Activated naive CD8-positive, alpha-beta T cell treated with anti-CD3 and anti-CD28 coated beads, Interleukin-2, amount 10 ng/mL, durations not matched to agents 7 days and 5 days (primary cell): ENCODE measurements around the gene RGS7. TPM values are rescaled to one million over a fixed set of nuclear protein-coding genes. Genes with fewer than 3 reads are reported as not detected.

Experiments used
- ATAC-seq: fragments of 150-1000 bp; cut with Tn5 transposase; one replicate; pipeline ENCODE4 v1.10.0; 2021; ENCODE audit warnings: low read depth, moderate library complexity
- POLR2A ChIA-PET: fragments of 350-600 bp; sonication (Branson Sonifier 250); formaldehyde crosslinking; loops from one replicate; lab custom pipeline; 2021; ENCODE audit warnings: antibody characterized with exemption; lab: Charles Lee
- DNase-seq: peaks from one replicate; pipeline ENCODE4 v3.0.0; 2021
- H3K27ac Mint-ChIP-seq: one replicate; pipeline ENCODE4 v1.8.0; 2022; ENCODE audit warnings: mild to moderate bottlenecking, mixed read lengths
- H3K27me3 Mint-ChIP-seq: one replicate; pipeline ENCODE4 v1.8.0; 2022; ENCODE audit warnings: mild to moderate bottlenecking, moderate library complexity, mixed read lengths
- H3K36me3 Mint-ChIP-seq: one replicate; pipeline ENCODE4 v1.8.0; 2021; ENCODE audit warnings: mild to moderate bottlenecking, mixed read lengths
- H3K4me1 Mint-ChIP-seq: one replicate; pipeline ENCODE4 v1.8.0; 2021; ENCODE audit warnings: mixed read lengths
- H3K4me3 Mint-ChIP-seq: one replicate; pipeline ENCODE4 v1.8.0; 2022; ENCODE audit warnings: mild to moderate bottlenecking, moderate library complexity, mixed read lengths
- H3K9me3 Mint-ChIP-seq: one replicate; pipeline ENCODE4 v1.8.0; 2021; ENCODE audit warnings: mixed read lengths
- total RNA-seq, 2 experiments: library from RNA; stranded (reverse); gene quantifications; one replicate each; pipeline ENCODE4 v1.2.3, GENCODE V29; 2021

Gene RGS7
- total RNA-seq, 2 experiments from 2014 or later = not detected

- Mint-ChIP-seq H3K4me1 (no peaks in the 10 kb centered on the region), H3K9me3 (peaks cover 2% of the 10 kb centered on the region), H3K4me3 (no peak overlapping the region), H3K36me3 (no peaks in the 10 kb centered on the region), H3K27ac (no peak overlapping the region), H3K27me3 (no peaks in the 10 kb centered on the region)
- DNase-seq = no peak
- POLR2A ChIA-PET = no interaction called here
- no peak for ATAC-seq
These were observed 227.6 kb downstream of the RGS7 start for GRCh38 chr1:241129207-241129960.

- POLR2A ChIA-PET = no interaction called here
- peaks cover 1% of the 10 kb centered on the region for H3K9me3 Mint-ChIP-seq
These were observed 231.7 kb downstream of the RGS7 start for GRCh38 chr1:241125286-241125685.

GRCh38 chr1:241118049-241118448, 239.0 kb downstream of the RGS7 start:
- H3K4me1 Mint-ChIP-seq = no peaks in the 10 kb centered on the region
- ATAC-seq (no peak), DNase-seq (no peak)
- H3K27ac Mint-ChIP-seq = no peak overlapping the region
- POLR2A ChIA-PET = no interaction called here
- H3K27me3 Mint-ChIP-seq = no peaks in the 10 kb centered on the region
- H3K36me3 Mint-ChIP-seq = no peaks in the 10 kb centered on the region
- no peak overlapping the region for H3K4me3 Mint-ChIP-seq
- peaks cover 1% of the 10 kb centered on the region for H3K9me3 Mint-ChIP-seq

More at GRCh38 chr1:241125286-241125685, 231.7 kb downstream of the RGS7 start:
- Mint-ChIP-seq H3K27ac (no peak overlapping the region), H3K4me3 (no peak overlapping the region), H3K27me3 (no peaks in the 10 kb centered on the region), H3K4me1 (no peaks in the 10 kb centered on the region), H3K36me3 (no peaks in the 10 kb centered on the region)
- ATAC-seq (no peak), DNase-seq (no peak)

- Mint-ChIP-seq H3K4me1 (no peaks in the 10 kb centered on the region), H3K27me3 (no peaks in the 10 kb centered on the region), H3K36me3 (no peaks in the 10 kb centered on the region), H3K27ac (no peak overlapping the region), H3K4me3 (no peak overlapping the region), H3K9me3 (peaks cover 1% of the 10 kb centered on the region)
- DNase-seq = no peak
- ATAC-seq = no peak
- POLR2A ChIA-PET = no interaction called here
These were observed 241.2 kb downstream of the RGS7 start for GRCh38 chr1:241115784-241116183.

GRCh38 chr1:241114699-241115233, 242.2 kb downstream of the RGS7 start:
- no peaks in the 10 kb centered on the region for H3K36me3 Mint-ChIP-seq
- peaks cover 1% of the 10 kb centered on the region for H3K9me3 Mint-ChIP-seq
- DNase-seq (no peak), ATAC-seq (no peak)
- H3K27ac Mint-ChIP-seq = no peak overlapping the region
- POLR2A ChIA-PET = no interaction called here
- H3K27me3 Mint-ChIP-seq = no peaks in the 10 kb centered on the region
- H3K4me3 Mint-ChIP-seq = no peak overlapping the region
- no peaks in the 10 kb centered on the region for H3K4me1 Mint-ChIP-seq

- Mint-ChIP-seq H3K4me3 (no peak overlapping the region), H3K27ac (no peak overlapping the region), H3K36me3 (no peaks in the 10 kb centered on the region), H3K27me3 (no peaks in the 10 kb centered on the region), H3K9me3 (peaks cover 1% of the 10 kb centered on the region), H3K4me1 (no peaks in the 10 kb centered on the region)
- no peak for ATAC-seq
- no peak for DNase-seq
- POLR2A ChIA-PET = no interaction called here
These were observed 243.4 kb downstream of the RGS7 start for GRCh38 chr1:241113557-241113956.

- H3K27me3 Mint-ChIP-seq = no peaks in the 10 kb centered on the region
- H3K4me3 Mint-ChIP-seq = no peak overlapping the region
- ATAC-seq (no peak), DNase-seq (no peak)
- POLR2A ChIA-PET = no interaction called here
- no peaks in the 10 kb centered on the region for H3K4me1 Mint-ChIP-seq
- no peak overlapping the region for H3K27ac Mint-ChIP-seq
- no peaks in the 10 kb centered on the region for H3K9me3 Mint-ChIP-seq
- no peaks in the 10 kb centered on the region for H3K36me3 Mint-ChIP-seq
These were observed 248.0 kb downstream of the RGS7 start for GRCh38 chr1:241109039-241109438.

- H3K36me3 Mint-ChIP-seq = no peaks in the 10 kb centered on the region
- no peaks in the 10 kb centered on the region for H3K9me3 Mint-ChIP-seq
- POLR2A ChIA-PET = no interaction called here
- H3K4me3 Mint-ChIP-seq = no peak overlapping the region
- no peak for ATAC-seq
- no peak for DNase-seq
- no peaks in the 10 kb centered on the region for H3K4me1 Mint-ChIP-seq
- no peak overlapping the region for H3K27ac Mint-ChIP-seq
- no peaks in the 10 kb centered on the region for H3K27me3 Mint-ChIP-seq
These were observed 251.9 kb downstream of the RGS7 start for GRCh38 chr1:241105147-241105546.

GRCh38 chr1:241102664-241103063, 254.3 kb downstream of the RGS7 start:
- Mint-ChIP-seq H3K27ac (no peak overlapping the region), H3K27me3 (no peaks in the 10 kb centered on the region), H3K9me3 (no peaks in the 10 kb centered on the region), H3K4me3 (no peak overlapping the region), H3K4me1 (no peaks in the 10 kb centered on the region), H3K36me3 (no peaks in the 10 kb centered on the region)
- ATAC-seq = no peak
- no peak for DNase-seq
- POLR2A ChIA-PET = no interaction called here

- Mint-ChIP-seq H3K27ac (no peak overlapping the region), H3K36me3 (no peaks in the 10 kb centered on the region), H3K4me1 (no peaks in the 10 kb centered on the region), H3K27me3 (no peaks in the 10 kb centered on the region), H3K4me3 (no peak overlapping the region), H3K9me3 (no peaks in the 10 kb centered on the region)
- ATAC-seq (no peak), DNase-seq (no peak)
- POLR2A ChIA-PET = no interaction called here
These were observed 255.4 kb downstream of the RGS7 start for GRCh38 chr1:241101622-241102021.

GRCh38 chr1:241097479-241097878, 259.5 kb downstream of the RGS7 start:
- no peak overlapping the region for H3K4me3 Mint-ChIP-seq
- no peak for DNase-seq
- H3K36me3 Mint-ChIP-seq = no peaks in the 10 kb centered on the region
- no peak overlapping the region for H3K27ac Mint-ChIP-seq
- ATAC-seq = no peak
- H3K9me3 Mint-ChIP-seq = no peaks in the 10 kb centered on the region
- no peaks in the 10 kb centered on the region for H3K4me1 Mint-ChIP-seq
- H3K27me3 Mint-ChIP-seq = no peaks in the 10 kb centered on the region
- POLR2A ChIA-PET = no interaction called here

GRCh38 chr1:241096982-241097381, 260.0 kb downstream of the RGS7 start:
- no peak for DNase-seq
- no peak for ATAC-seq
- no peak overlapping the region for H3K27ac Mint-ChIP-seq
- H3K4me3 Mint-ChIP-seq = no peak overlapping the region
- no peaks in the 10 kb centered on the region for H3K4me1 Mint-ChIP-seq
- no peaks in the 10 kb centered on the region for H3K9me3 Mint-ChIP-seq
- POLR2A ChIA-PET = no interaction called here
- no peaks in the 10 kb centered on the region for H3K27me3 Mint-ChIP-seq
- no peaks in the 10 kb centered on the region for H3K36me3 Mint-ChIP-seq

- Mint-ChIP-seq H3K36me3 (no peaks in the 10 kb centered on the region), H3K9me3 (no peaks in the 10 kb centered on the region), H3K4me1 (no peaks in the 10 kb centered on the region), H3K27me3 (no peaks in the 10 kb centered on the region), H3K4me3 (no peak overlapping the region), H3K27ac (no peak overlapping the region)
- DNase-seq = no peak
- ATAC-seq = no peak
- POLR2A ChIA-PET = no interaction called here
These were observed 261.2 kb downstream of the RGS7 start for GRCh38 chr1:241095847-241096246.

- ATAC-seq (no peak), DNase-seq (no peak)
- POLR2A ChIA-PET = no interaction called here
- no peaks in the 10 kb centered on the region for H3K36me3 Mint-ChIP-seq
- H3K4me3 Mint-ChIP-seq = no peak overlapping the region
- no peaks in the 10 kb centered on the region for H3K27me3 Mint-ChIP-seq
- H3K27ac Mint-ChIP-seq = no peak overlapping the region
- peaks cover 2% of the 10 kb centered on the region for H3K9me3 Mint-ChIP-seq
- no peaks in the 10 kb centered on the region for H3K4me1 Mint-ChIP-seq
These were observed 266.2 kb downstream of the RGS7 start for GRCh38 chr1:241090798-241091197.
